PC-9 (cell line): ENCODE results near the gene TTC28. TPM values are rescaled to one million over a fixed set of nuclear protein-coding genes. Genes with fewer than 3 reads are reported as not detected.

Experiments used
- BruUV-seq: library from RNA; stranded (reverse); fragments of 400-500 nt; replicated peaks from 2 replicates; lab custom pipeline; 2021; lab: Mats Ljungman, UMichigan
- CTCF ChIA-PET: fragments of 300-600 bp; sonication (Branson Sonifier 250); formaldehyde crosslinking; loops from one replicate; lab custom pipeline; 2022; ENCODE audit warnings: antibody characterized with exemption; lab: Charles Lee
- POLR2A ChIA-PET: fragments of 300-600 bp; sonication (Branson Sonifier 250); formaldehyde crosslinking; loops from one replicate; lab custom pipeline; 2022; ENCODE audit warnings: antibody characterized with exemption; ENCODE audit not compliant: unreplicated experiment; lab: Charles Lee
- DNase-seq, 2 experiments: peaks; one replicate each; pipeline versions ENCODE4 v3.0.0 to v3.0.0-alpha.2; 2015 to 2022; ENCODE audit warnings: mixed read lengths in 1 of 2
- H2AFZ ChIP-seq: fragments of 200-600 bp; sonication (generic); 2 replicates; pipeline ENCODE4 v1.8.1; 2017; ENCODE audit warnings: antibody characterized with exemption
- H3F3A ChIP-seq: fragments of 200-600 bp; sonication (generic); 2 replicates; pipeline ENCODE4 v1.8.1; 2017; ENCODE audit warnings: antibody characterized with exemption, mild to moderate bottlenecking, low read depth; ENCODE audit not compliant: insufficient read depth
- H3K27ac ChIP-seq: fragments of 200-600 bp; sonication (generic); 2 replicates; pipeline ENCODE4 v1.6.1; 2016; ENCODE audit warnings: mixed run types
- H3K27me3 ChIP-seq: fragments of 200-600 bp; sonication (generic); 2 replicates; pipeline ENCODE4 v1.6.1; 2016; ENCODE audit warnings: low read depth, mixed run types; ENCODE audit not compliant: insufficient read depth
- H3K36me3 ChIP-seq: fragments of 200-600 bp; sonication (generic); 2 replicates; pipeline ENCODE4 v1.6.1; 2016; ENCODE audit warnings: low read depth, mixed run types
- H3K4me1 ChIP-seq: fragments of 200-600 bp; sonication (generic); replicated peaks from 2 replicates; pipeline ENCODE4 v1.6.1; 2016; ENCODE audit warnings: mixed run types; ENCODE audit not compliant: insufficient read depth
- H3K4me2 ChIP-seq: fragments of 200-600 bp; sonication (generic); 2 replicates; pipeline ENCODE4 v1.6.1; 2017; ENCODE audit warnings: mixed run types
- H3K4me3 ChIP-seq: fragments of 200-600 bp; sonication (generic); 2 replicates; pipeline ENCODE4 v1.6.1; 2016; ENCODE audit warnings: mixed run types
- H3K79me2 ChIP-seq: fragments of 200-600 bp; sonication (generic); 2 replicates; pipeline ENCODE4 v1.6.1; 2017; ENCODE audit warnings: low read depth, mixed run types
- H3K9me2 ChIP-seq: fragments of 200-600 bp; sonication (generic); 2 replicates; pipeline ENCODE4 v1.8.1; 2017; ENCODE audit warnings: mild to moderate bottlenecking; ENCODE audit not compliant: insufficient read depth
- H3K9me3 ChIP-seq: fragments of 200-600 bp; sonication (generic); 2 replicates; pipeline ENCODE4 v1.8.1; 2016; ENCODE audit warnings: low read depth; ENCODE audit not compliant: insufficient read depth
- H4K20me1 ChIP-seq: fragments of 200-600 bp; sonication (generic); 2 replicates; pipeline ENCODE4 v1.8.1; 2017; ENCODE audit not compliant: insufficient read depth
- EZH2 ChIP-seq: fragments of 200-600 bp; sonication (generic); IDR thresholded peaks from 2 replicates; pipeline ENCODE4 v1.8.0; 2017; ENCODE audit warnings: antibody characterized with exemption, low read depth
- intact Hi-C: fragments of 100-400 bp; cut with micrococcal nuclease; formaldehyde crosslinking; loops from one replicate; pipeline ENCODE4 v1.10.0; 2022; ENCODE audit not compliant: unreplicated experiment
- total RNA-seq: library from RNA; stranded (reverse); gene quantifications from 2 replicates; pipeline ENCODE4 v1.2.3, GENCODE V29; 2021
- TF ChIP-seq, protein P1 (sequence below): fragments of 200-600 bp; sonication (generic); conservative IDR thresholded peaks from 2 replicates; pipeline ENCODE4 v1.6.1; 2017; ENCODE audit warnings: mixed run types, antibody characterized with exemption, mild to moderate bottlenecking, moderate library complexity

Gene TTC28
- total RNA-seq, 1 experiment from 2014 or later = 6.7 TPM

DNA sequence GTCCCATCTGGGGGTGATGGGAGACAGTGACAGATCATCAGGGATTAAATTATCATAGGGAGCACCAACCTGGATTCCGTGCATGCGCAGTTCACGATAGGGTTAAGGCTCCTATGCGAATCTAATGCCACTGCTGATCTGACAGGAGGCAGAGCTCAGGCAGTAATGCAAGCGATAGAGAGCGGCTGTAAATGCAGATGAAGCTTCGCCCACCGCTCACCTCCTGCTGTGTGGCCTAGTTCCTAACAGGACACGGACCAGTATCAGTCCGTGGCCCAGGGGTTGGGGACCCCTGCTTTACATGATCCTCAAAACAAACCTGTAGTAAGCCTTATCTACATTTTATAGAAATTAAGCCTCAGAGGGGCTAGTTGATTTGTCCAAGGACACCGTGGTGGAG, 94.3 kb downstream of the TTC28 start:
- CTCF ChIA-PET = no interaction called here
- POLR2A ChIA-PET = no interaction called here
- no peaks in the 10 kb centered on the region for H3K27me3 ChIP-seq
- no peak overlapping the region for H3K4me3 ChIP-seq
- DNase-seq = no peak
- no peak overlapping the region for H3K27ac ChIP-seq
- H3K36me3 ChIP-seq = no peaks in the 10 kb centered on the region
- no peak overlapping the region for H3K4me2 ChIP-seq
- TF ChIP-seq, protein P1, sequence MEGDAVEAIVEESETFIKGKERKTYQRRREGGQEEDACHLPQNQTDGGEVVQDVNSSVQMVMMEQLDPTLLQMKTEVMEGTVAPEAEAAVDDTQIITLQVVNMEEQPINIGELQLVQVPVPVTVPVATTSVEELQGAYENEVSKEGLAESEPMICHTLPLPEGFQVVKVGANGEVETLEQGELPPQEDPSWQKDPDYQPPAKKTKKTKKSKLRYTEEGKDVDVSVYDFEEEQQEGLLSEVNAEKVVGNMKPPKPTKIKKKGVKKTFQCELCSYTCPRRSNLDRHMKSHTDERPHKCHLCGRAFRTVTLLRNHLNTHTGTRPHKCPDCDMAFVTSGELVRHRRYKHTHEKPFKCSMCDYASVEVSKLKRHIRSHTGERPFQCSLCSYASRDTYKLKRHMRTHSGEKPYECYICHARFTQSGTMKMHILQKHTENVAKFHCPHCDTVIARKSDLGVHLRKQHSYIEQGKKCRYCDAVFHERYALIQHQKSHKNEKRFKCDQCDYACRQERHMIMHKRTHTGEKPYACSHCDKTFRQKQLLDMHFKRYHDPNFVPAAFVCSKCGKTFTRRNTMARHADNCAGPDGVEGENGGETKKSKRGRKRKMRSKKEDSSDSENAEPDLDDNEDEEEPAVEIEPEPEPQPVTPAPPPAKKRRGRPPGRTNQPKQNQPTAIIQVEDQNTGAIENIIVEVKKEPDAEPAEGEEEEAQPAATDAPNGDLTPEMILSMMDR = no peak
- TF ChIP-seq EZH2 = no peak
- H3F3A ChIP-seq = no peaks in the 10 kb centered on the region
- no peaks in the 10 kb centered on the region for H3K79me2 ChIP-seq
- H3K9me3 ChIP-seq = no peaks in the 10 kb centered on the region
- H3K4me1 ChIP-seq = no peaks in the 10 kb centered on the region
- H2AFZ ChIP-seq = no peak overlapping the region
- H3K9me2 ChIP-seq = no peaks in the 10 kb centered on the region
- H4K20me1 ChIP-seq = no peaks in the 10 kb centered on the region
- intact Hi-C loops = loop anchor here (10.0 kb wide), 1 partner anchor 141 kb away; no protein-coding TSS in a partner anchor
- BruUV-seq = no TSS peak

DNA sequence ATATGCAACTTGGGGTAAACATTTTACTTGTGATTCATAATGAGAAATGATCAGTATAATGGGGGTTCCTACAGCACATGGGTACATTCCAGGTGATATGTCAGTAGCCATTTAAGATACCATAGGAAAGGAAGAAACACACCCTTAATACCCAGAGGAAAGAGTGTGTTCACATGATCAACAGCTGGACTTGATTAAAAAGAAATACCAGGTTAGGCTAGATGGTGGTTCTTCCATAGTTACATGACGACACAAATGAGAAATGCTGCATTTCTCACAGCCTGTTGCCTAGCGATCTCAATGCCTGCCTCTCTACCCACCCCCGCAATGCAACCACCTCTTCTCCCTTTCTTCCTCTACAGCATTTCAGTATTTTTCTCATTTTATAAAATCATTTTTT, 96.8 kb downstream of the TTC28 start:
- ChIA-PET POLR2A (no interaction called here), CTCF (no interaction called here)
- no peaks in the 10 kb centered on the region for H4K20me1 ChIP-seq
- intact Hi-C loops = loop anchor here (10.0 kb wide), 1 partner anchor 138 kb away; no protein-coding TSS in a partner anchor
- no peak overlapping the region for H3K4me2 ChIP-seq
- H3K27ac ChIP-seq = no peak overlapping the region
- no peak overlapping the region for H2AFZ ChIP-seq
- BruUV-seq = no TSS peak
- no peaks in the 10 kb centered on the region for H3K4me1 ChIP-seq
- TF ChIP-seq EZH2 = no peak
- TF ChIP-seq, protein P1 = no peak
- no peaks in the 10 kb centered on the region for H3F3A ChIP-seq
- no peaks in the 10 kb centered on the region for H3K36me3 ChIP-seq
- H3K27me3 ChIP-seq = no peaks in the 10 kb centered on the region
- DNase-seq = no peak
- no peaks in the 10 kb centered on the region for H3K79me2 ChIP-seq
- no peak overlapping the region for H3K4me3 ChIP-seq
- H3K9me3 ChIP-seq = no peaks in the 10 kb centered on the region
- no peaks in the 10 kb centered on the region for H3K9me2 ChIP-seq

DNA sequence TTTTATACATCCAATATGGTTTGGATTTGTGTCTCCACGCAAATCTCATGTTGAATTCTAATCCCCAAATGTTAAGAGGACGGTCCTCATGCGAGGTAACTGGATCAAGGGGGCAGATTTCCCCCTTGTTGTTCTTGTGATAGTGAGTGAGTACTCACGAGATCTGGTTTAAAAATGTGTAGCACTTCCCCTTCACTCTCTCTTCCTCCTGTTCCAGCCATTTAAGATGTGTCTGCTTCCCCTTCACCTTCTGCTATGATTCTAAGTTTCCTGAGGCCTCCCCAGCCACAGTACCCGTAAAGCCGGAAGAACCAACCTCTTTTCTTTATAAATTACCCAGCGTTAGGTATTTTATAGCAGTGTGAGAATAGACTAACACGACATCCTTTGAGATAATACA, 98.6 kb downstream of the TTC28 start:
- ChIA-PET CTCF (no interaction called here), POLR2A (no interaction called here)

More for the DNA sequence above, 98.6 kb downstream of the TTC28 start:
- Histone ChIP-seq H3K79me2 (no peaks in the 10 kb centered on the region), H4K20me1 (no peaks in the 10 kb centered on the region), H3F3A (no peaks in the 10 kb centered on the region), H3K36me3 (no peaks in the 10 kb centered on the region), H3K4me1 (no peaks in the 10 kb centered on the region), H3K4me2 (no peak overlapping the region), H3K27me3 (no peaks in the 10 kb centered on the region), H3K9me2 (no peaks in the 10 kb centered on the region), H2AFZ (no peak overlapping the region), H3K4me3 (no peak overlapping the region), H3K9me3 (no peaks in the 10 kb centered on the region), H3K27ac (no peak overlapping the region)
- TF ChIP-seq EZH2 = no peak
- TF ChIP-seq, protein P1 = no peak
- no peak for DNase-seq
- no TSS peak for BruUV-seq
- intact Hi-C loops = loop anchor here (10.0 kb wide), 1 partner anchor 136 kb away; no protein-coding TSS in a partner anchor
